ENCODE measurements around the gene RAPGEF4. TPM values are rescaled to one million over a fixed set of nuclear protein-coding genes. Genes with fewer than 3 reads are reported as not detected.
A peak's percentile ranks its signal among the peaks of the same experiment; 100 is the strongest.

The RAPGEF4 gene
- total RNA-seq, 1 experiment from 2014 or later, result 0.62 TPM

DNA sequence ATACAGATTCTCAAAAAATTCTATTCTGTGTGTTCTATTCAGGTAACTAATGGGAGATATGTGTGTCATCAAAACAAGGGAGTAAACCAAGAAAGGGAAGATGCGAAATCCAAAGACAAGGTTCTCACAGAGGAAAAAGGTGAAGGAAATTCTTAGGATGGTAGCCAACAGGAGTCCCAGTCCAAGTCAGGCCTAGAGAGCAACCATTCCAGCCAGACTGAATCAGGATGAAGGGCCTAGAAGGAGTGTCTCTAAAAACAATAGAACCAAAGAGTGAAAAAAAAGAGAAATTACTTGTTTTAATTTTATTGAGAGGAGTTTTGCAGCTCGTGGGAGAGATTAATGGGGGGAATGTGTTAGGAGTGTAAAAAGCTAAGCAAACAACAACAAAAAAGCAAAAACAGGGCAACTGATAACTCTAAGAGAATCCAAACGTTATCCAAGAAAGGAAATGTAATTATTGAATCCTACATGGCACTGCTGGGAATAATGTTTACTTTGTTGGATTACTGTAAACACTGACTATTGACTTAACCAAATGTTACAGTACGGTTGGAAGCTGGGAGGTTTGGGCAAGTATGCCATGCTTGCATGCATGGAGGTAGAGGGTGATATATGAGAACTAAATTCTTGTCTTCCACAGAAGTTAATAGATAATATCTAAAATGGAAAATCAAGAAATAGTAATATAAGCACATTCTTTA is 352.3 kb downstream of the RAPGEF4 start:
- in situ Hi-C loops (cut with HindIII; ENCODE audit: low pct_unique_long_range_greater_than_20kb, low sequenced_read_pairs), result no loop called here
- ATAC-seq, result peak; percentile 75
- POLR2A ChIA-PET, result interaction anchor here (0.6 kb wide), 1 partner anchor 304 kb away, joined by 9 read pairs; no protein-coding TSS in a partner anchor

DNA sequence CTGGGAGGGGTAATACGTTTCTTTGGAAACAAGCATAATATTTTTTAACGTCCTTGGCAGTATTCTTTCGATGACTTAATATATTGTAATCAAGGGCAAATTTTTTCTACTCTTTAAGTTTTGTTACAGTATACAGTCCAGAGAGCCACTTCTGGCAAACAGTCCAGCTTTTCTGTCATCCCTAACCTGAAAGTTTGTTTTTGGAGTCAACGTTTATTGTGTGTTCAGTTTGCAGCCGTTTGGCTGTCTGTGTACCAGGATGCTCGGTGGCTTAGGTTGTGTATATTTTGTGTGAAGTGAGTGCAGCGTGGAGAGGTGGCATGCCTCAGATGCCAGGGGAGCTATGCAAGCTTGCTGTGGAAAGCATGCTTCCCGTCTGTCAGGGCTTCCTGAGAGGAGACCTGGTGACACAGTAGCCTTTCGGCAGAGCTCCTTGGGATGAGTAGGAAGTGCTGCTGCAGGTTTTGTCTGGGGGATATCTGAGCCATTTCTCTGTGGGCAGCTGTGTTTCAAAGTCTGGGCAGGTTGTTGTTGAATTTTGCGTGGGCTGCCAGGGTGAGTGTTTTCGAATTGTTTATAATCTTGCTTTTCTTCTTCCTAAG is 354.7 kb downstream of the RAPGEF4 start:
- POLR2A ChIA-PET, result interaction anchor here (1.7 kb wide), 1 partner anchor 10 kb away, joined by 10 read pairs; no protein-coding TSS in a partner anchor
- CTCF ChIA-PET, result interaction anchor here (0.6 to 1.7 kb wide), 5 partner anchors 14 to 127 kb away, joined by 3 to 13 read pairs (median 3); no protein-coding TSS in a partner anchor
- Histone ChIP-seq H3K27ac (ENCODE audit: low read length) (peak overlapping the region; percentile 100), H3K4me3 (ENCODE audit: low read depth in 2 of 2, low read length in 2 of 2) (peak overlapping the region; percentile 11 to 32; a peak in 3 of 4 replicates), H3K4me1 (ENCODE audit: control insufficient read depth, insufficient read depth, low read length) (peaks cover 85% of the 10 kb centered on the region), H3K36me3 (ENCODE audit: control insufficient read depth, insufficient read depth, low read length) (peaks cover 16% of the 10 kb centered on the region; the same call in 1 of the 2 replicates), H3K9me3 (ENCODE audit: control insufficient read depth, insufficient read depth, low read depth, low read length) (no peaks in the 10 kb centered on the region), H3K27me3 (ENCODE audit: control insufficient read depth, insufficient read depth, low read length) (no peaks in the 10 kb centered on the region)
- intact Hi-C loops (cut with micrococcal nuclease; ENCODE audit: unreplicated experiment), result loop anchor here (5.0 kb wide), 2 partner anchors 72 to 122 kb away; no protein-coding TSS in a partner anchor
- in situ Hi-C loops (cut with HindIII; ENCODE audit: low pct_unique_long_range_greater_than_20kb, low sequenced_read_pairs), result no loop called here
- DNase-seq (ENCODE audit: low read depth, low spot score) (no peak), ATAC-seq (peak; percentile 72)
- no TSS peak for BruUV-seq (replicated peaks)
- no peak for TF ChIP-seq SIN3A (IDR thresholded peaks at IDR 0.05; ENCODE audit: borderline replicate concordance, insufficient read depth, low read depth, low read length)
- no peak for TF ChIP-seq POLR2AphosphoS5 (IDR thresholded peaks at IDR 0.05; ENCODE audit: low read depth, low read length)
- TF ChIP-seq, protein P1, sequence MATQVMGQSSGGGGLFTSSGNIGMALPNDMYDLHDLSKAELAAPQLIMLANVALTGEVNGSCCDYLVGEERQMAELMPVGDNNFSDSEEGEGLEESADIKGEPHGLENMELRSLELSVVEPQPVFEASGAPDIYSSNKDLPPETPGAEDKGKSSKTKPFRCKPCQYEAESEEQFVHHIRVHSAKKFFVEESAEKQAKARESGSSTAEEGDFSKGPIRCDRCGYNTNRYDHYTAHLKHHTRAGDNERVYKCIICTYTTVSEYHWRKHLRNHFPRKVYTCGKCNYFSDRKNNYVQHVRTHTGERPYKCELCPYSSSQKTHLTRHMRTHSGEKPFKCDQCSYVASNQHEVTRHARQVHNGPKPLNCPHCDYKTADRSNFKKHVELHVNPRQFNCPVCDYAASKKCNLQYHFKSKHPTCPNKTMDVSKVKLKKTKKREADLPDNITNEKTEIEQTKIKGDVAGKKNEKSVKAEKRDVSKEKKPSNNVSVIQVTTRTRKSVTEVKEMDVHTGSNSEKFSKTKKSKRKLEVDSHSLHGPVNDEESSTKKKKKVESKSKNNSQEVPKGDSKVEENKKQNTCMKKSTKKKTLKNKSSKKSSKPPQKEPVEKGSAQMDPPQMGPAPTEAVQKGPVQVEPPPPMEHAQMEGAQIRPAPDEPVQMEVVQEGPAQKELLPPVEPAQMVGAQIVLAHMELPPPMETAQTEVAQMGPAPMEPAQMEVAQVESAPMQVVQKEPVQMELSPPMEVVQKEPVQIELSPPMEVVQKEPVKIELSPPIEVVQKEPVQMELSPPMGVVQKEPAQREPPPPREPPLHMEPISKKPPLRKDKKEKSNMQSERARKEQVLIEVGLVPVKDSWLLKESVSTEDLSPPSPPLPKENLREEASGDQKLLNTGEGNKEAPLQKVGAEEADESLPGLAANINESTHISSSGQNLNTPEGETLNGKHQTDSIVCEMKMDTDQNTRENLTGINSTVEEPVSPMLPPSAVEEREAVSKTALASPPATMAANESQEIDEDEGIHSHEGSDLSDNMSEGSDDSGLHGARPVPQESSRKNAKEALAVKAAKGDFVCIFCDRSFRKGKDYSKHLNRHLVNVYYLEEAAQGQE (IDR thresholded peaks at IDR 0.05; ENCODE audit: insufficient read depth in 1 of 2, low read depth in 2 of 2, low read length in 1 of 2), result no peak; a peak in 1 of 4 replicates
- no peak for TF ChIP-seq TCF7L2 (IDR thresholded peaks at IDR 0.05; ENCODE audit: low read depth, low read length)
- TF ChIP-seq CTCF (IDR thresholded peaks at IDR 0.05), result no peak

More for the DNA sequence above, 352.3 kb downstream of the RAPGEF4 start:
- Histone ChIP-seq H3K4me1 (ENCODE audit: control insufficient read depth, insufficient read depth, low read length) (peaks cover 100% of the 10 kb centered on the region), H3K36me3 (ENCODE audit: control insufficient read depth, insufficient read depth, low read length) (peaks cover 4% of the 10 kb centered on the region; the same call in 1 of the 2 replicates), H3K27me3 (ENCODE audit: control insufficient read depth, insufficient read depth, low read length) (no peaks in the 10 kb centered on the region), H3K27ac (ENCODE audit: low read length) (peak overlapping the region; percentile 100), H3K9me3 (ENCODE audit: control insufficient read depth, insufficient read depth, low read depth, low read length) (no peaks in the 10 kb centered on the region), H3K4me3 (ENCODE audit: low read depth in 2 of 2, low read length in 2 of 2) (no peak overlapping the region)
- TF ChIP-seq CTCF (IDR thresholded peaks at IDR 0.05) (no peak), TCF7L2 (IDR thresholded peaks at IDR 0.05; ENCODE audit: low read depth, low read length) (peak; percentile 62), POLR2AphosphoS5 (IDR thresholded peaks at IDR 0.05; ENCODE audit: low read depth, low read length) (peak; percentile 87)
- TF ChIP-seq, protein P1 (IDR thresholded peaks at IDR 0.05; ENCODE audit: insufficient read depth in 1 of 2, low read depth in 2 of 2, low read length in 1 of 2), result peak in 1 of 2 experiments; percentile 71; a peak in 2 of 4 replicates
- CTCF ChIA-PET, result interaction anchor here (0.6 to 0.8 kb wide), 3 partner anchors 60 to 122 kb away, joined by 3 to 4 read pairs (median 3); no protein-coding TSS in a partner anchor
- BruUV-seq (replicated peaks), result no TSS peak
- no peak for DNase-seq (ENCODE audit: low read depth, low spot score)
- intact Hi-C loops (cut with micrococcal nuclease; ENCODE audit: unreplicated experiment), result no loop called here

Measured in Panc1 (cell line).